ENCODE results near the gene RABAC1.
"Not testable (repeated sequence)": the region's sequence is repeated elsewhere in the genome, so short reads cannot be mapped to it uniquely, and the experiment has no call there.

Gene RABAC1

GRCh38 chr19:41915776-41916414 lies 43.2 kb downstream of the RABAC1 start:
- in situ Hi-C loops (cut with HindIII; ENCODE audit: low sequenced_read_pairs): no loop called here
- no peak overlapping the region for H3K4me3 ChIP-seq (ENCODE audit: low read depth, low read length)
- TF ChIP-seq, protein P1, sequence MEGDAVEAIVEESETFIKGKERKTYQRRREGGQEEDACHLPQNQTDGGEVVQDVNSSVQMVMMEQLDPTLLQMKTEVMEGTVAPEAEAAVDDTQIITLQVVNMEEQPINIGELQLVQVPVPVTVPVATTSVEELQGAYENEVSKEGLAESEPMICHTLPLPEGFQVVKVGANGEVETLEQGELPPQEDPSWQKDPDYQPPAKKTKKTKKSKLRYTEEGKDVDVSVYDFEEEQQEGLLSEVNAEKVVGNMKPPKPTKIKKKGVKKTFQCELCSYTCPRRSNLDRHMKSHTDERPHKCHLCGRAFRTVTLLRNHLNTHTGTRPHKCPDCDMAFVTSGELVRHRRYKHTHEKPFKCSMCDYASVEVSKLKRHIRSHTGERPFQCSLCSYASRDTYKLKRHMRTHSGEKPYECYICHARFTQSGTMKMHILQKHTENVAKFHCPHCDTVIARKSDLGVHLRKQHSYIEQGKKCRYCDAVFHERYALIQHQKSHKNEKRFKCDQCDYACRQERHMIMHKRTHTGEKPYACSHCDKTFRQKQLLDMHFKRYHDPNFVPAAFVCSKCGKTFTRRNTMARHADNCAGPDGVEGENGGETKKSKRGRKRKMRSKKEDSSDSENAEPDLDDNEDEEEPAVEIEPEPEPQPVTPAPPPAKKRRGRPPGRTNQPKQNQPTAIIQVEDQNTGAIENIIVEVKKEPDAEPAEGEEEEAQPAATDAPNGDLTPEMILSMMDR (IDR thresholded peaks at IDR 0.05; ENCODE audit: low read depth, low read length): no peak
- no peak for DNase-seq (ENCODE audit: low read depth, low spot score)

DNA sequence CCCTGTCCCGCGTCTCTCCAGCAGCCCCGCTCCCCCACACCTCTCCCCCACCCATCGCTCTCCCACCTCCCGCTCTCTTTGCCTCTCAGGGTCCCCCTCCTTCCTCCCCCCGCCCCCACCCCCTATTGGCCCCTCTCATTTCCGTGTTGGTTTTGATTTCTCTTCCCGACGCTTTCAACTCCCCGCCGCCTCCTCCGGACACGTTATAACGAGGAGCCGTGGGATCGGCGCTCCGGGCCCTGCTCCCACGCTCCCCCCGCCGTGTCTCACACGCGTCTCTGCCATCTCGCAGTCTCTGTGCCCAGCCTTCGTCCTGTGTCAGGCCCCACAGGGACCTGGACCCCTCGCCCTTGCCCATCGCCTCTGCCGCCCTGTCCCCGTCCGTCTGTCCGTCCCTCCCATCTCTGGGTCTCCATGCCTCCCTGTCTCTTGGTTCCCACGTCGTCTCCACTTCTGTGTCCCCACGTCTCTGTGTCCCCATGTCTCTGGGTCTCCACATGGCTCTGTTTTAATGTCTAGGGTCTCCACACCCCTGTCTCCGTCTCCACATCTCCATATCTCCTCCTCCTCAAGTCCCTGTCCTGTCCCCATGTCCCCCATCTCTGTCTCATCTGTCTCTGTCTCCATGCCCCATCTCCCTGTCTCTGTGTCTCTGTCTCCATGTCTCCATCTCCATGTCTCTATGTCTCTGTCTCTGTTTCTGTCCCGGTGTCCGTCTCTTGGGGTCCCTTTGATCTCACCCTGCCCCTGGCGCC lies 43.9 kb downstream of the RABAC1 start:
- no peak overlapping the region for H3K4me3 ChIP-seq (ENCODE audit: low read depth, low read length)
- no peak for DNase-seq (ENCODE audit: low read depth, low spot score)
- TF ChIP-seq, protein P1 (IDR thresholded peaks at IDR 0.05; ENCODE audit: low read depth, low read length): no peak
- in situ Hi-C loops (cut with HindIII; ENCODE audit: low sequenced_read_pairs): no loop called here

DNA sequence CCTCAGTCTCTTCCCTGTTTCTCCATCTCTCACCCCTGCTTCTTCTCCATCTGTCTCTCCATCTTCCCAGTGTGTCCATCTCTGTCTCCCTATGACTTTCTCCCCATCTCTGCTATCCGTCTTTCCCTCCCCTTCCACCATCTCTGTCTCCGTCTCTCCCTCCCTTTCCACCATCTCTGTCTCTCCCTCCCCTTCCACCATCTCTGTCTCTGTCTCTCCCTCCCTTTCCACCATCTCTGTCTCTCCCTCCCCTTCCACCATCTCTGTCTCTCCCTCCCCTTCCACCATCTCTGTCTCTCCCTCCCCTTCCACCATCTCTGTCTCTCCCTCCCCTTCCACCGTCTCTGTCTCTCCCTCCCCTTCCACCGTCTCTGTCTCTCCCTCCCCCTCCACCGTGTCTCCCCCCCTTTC lies 44.7 kb downstream of the RABAC1 start:
- H3K4me3 ChIP-seq (ENCODE audit: low read depth, low read length); in situ Hi-C loops (cut with HindIII; ENCODE audit: low sequenced_read_pairs); DNase-seq (ENCODE audit: low read depth, low spot score): not testable (repeated sequence)

- DNase-seq (ENCODE audit: low read depth, low spot score): no peak
- in situ Hi-C loops (cut with HindIII; ENCODE audit: low sequenced_read_pairs): no loop called here
- TF ChIP-seq, protein P1 (IDR thresholded peaks at IDR 0.05; ENCODE audit: low read depth, low read length): no peak
- no peak overlapping the region for H3K4me3 ChIP-seq (ENCODE audit: low read depth, low read length)
Observed at GRCh38 chr19:41913538-41914423, 45.3 kb downstream of the RABAC1 start.

DNA sequence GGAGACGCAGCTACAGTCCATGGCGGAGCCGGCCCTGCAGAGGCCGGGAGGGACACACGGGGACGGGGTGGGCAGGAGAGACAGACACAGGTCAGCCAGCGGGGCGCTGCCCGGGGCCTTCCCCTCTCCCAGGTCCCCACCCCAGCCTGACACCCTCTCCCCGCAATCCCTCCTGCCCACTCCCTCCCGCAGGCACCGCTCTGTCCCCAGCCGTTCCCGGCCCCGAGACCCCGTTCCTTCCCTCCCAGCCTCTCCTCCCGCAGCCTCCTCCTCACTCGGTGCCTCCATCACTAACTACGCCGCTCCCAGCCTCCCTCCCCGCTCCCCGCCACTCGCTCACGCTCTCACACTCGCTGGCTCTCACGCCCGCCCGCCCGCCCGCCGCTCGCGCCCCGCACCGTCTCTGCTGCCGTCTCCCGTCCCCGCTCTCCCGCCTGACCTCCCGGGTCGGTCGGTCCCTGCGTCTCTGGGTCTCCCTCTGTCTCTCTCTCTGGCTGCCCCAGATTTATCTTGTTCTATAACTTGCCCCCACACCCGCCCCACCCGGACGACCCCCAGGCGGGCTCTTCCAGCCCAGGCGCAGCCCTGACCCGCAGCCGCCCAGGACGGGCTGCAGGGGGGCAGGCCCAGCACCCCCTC lies 46.1 kb downstream of the RABAC1 start:
- in situ Hi-C loops (cut with HindIII; ENCODE audit: low sequenced_read_pairs): no loop called here
- no peak for DNase-seq (ENCODE audit: low read depth, low spot score)
- no peak overlapping the region for H3K4me3 ChIP-seq (ENCODE audit: low read depth, low read length)
- TF ChIP-seq, protein P1 (IDR thresholded peaks at IDR 0.05; ENCODE audit: low read depth, low read length): no peak

- H3K4me3 ChIP-seq (ENCODE audit: low read depth, low read length): no peak overlapping the region
- in situ Hi-C loops (cut with HindIII; ENCODE audit: low sequenced_read_pairs): no loop called here
- TF ChIP-seq, protein P1 (IDR thresholded peaks at IDR 0.05; ENCODE audit: low read depth, low read length): no peak
- no peak for DNase-seq (ENCODE audit: low read depth, low spot score)
Observed at GRCh38 chr19:41911889-41912731, 47.0 kb downstream of the RABAC1 start.

All from astrocyte of the spinal cord (primary cell).